ENCODE results near the gene SIM2. TPM values are rescaled to one million over a fixed set of nuclear protein-coding genes. Genes with fewer than 3 reads are reported as not detected.

The SIM2 gene
- total and polyA plus RNA-seq, 2 donors (not counting 1 experiment from before 2014, with no cell fraction given), result not detected

DNA sequence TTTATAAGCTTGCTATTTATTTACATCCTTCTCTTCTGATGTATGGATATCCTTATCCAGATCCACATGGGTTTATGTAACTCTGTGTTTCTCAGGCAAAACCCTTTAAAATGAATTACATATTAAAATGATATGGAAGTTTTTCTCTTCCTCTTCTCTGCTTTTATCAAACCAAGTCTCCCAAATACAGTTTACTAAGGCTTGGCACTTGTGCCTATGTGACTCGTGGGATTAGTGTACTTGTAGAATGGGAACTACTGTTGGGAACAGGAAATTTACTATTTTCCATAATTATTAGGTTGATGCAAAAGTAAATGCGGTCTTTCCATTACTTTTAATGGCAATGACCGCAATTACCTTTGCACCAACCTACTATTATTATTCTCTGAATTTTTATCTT lies 14.8 kb downstream of the SIM2 start:
- peaks cover 0 to 35% (median 26%) of the 10 kb centered on the region in 4 experiments for H3K27me3 ChIP-seq (replicated peaks in 1 of 4; ENCODE audit: control extremely low read depth in 1 of 4, control insufficient read depth in 3 of 4, insufficient read depth in 4 of 4, low read length in 3 of 4)
- no peaks in the 10 kb centered on the region for H3K36me3 ChIP-seq (replicated peaks in 1 of 2; ENCODE audit: control extremely low read depth in 1 of 2, control insufficient read depth in 1 of 2, extremely low read depth in 1 of 2, insufficient read depth in 2 of 2, low read length in 1 of 2)
- Mint-ChIP-seq H3K9me3 (ENCODE audit: insufficient read depth) (no peaks in the 10 kb centered on the region), H3K27ac (no peak overlapping the region), H3K27me3 (peaks cover 67% of the 10 kb centered on the region), H3K4me1 (peaks cover 4% of the 10 kb centered on the region), H3K4me3 (no peak overlapping the region)
- H3K4me3 ChIP-seq (ENCODE audit: control extremely low read depth in 1 of 5, extremely low read depth in 1 of 5, insufficient read depth in 1 of 5, low read depth in 2 of 5, low read length in 4 of 5), result no peak overlapping the region
- DNase-seq (no peak), ATAC-seq (ENCODE audit: low read depth) (no peak)
- no peak overlapping the region for H3K27ac ChIP-seq (ENCODE audit: low read length in 2 of 2)
- WGBS (ENCODE audit: insufficient coverage), result no CpG with 5 or more reads among the region's 3 CpGs
- TF ChIP-seq, protein P1, sequence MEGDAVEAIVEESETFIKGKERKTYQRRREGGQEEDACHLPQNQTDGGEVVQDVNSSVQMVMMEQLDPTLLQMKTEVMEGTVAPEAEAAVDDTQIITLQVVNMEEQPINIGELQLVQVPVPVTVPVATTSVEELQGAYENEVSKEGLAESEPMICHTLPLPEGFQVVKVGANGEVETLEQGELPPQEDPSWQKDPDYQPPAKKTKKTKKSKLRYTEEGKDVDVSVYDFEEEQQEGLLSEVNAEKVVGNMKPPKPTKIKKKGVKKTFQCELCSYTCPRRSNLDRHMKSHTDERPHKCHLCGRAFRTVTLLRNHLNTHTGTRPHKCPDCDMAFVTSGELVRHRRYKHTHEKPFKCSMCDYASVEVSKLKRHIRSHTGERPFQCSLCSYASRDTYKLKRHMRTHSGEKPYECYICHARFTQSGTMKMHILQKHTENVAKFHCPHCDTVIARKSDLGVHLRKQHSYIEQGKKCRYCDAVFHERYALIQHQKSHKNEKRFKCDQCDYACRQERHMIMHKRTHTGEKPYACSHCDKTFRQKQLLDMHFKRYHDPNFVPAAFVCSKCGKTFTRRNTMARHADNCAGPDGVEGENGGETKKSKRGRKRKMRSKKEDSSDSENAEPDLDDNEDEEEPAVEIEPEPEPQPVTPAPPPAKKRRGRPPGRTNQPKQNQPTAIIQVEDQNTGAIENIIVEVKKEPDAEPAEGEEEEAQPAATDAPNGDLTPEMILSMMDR (IDR thresholded peaks at IDR 0.05), result no peak
- no peak for TF ChIP-seq EZH2 (IDR thresholded peaks at IDR 0.05; ENCODE audit: borderline replicate concordance, insufficient read depth, low read depth, low read length, poor library complexity, severe bottlenecking)
- H3K4me1 ChIP-seq (ENCODE audit: control insufficient read depth in 2 of 2, insufficient read depth in 2 of 2, low read length in 2 of 2), result peaks cover 3% of the 10 kb centered on the region in 2 donors
- no peak overlapping the region for H3K9ac ChIP-seq (ENCODE audit: low read length)
- no peak overlapping the region for H3K4me2 ChIP-seq (replicated peaks; ENCODE audit: low read depth, low read length, poor library complexity, severe bottlenecking)
- no peak overlapping the region for H2AFZ ChIP-seq (ENCODE audit: insufficient read depth, low read depth, low read length, poor library complexity, severe bottlenecking)
- no peaks in the 10 kb centered on the region for H3K9me3 ChIP-seq (ENCODE audit: control extremely low read depth in 1 of 3, control insufficient read depth in 2 of 3, insufficient read depth in 1 of 3, low read length in 2 of 3)
- no peaks in the 10 kb centered on the region for H3K79me2 ChIP-seq (ENCODE audit: control insufficient read depth, insufficient read depth, low read length)
- ChIA-PET CTCF (no interaction called here), POLR2A (no interaction called here)
- intact Hi-C loops (cut with micrococcal nuclease), result no loop called here
- H4K20me1 ChIP-seq (ENCODE audit: control insufficient read depth, insufficient read depth, low read length, poor library complexity, severe bottlenecking), result no peaks in the 10 kb centered on the region

GRCh38 chr21:36716387-36716786 lies 17.5 kb downstream of the SIM2 start:
- peaks cover 62% of the 10 kb centered on the region for H3K27me3 Mint-ChIP-seq
- POLR2A ChIA-PET, result no interaction called here

More at GRCh38 chr21:36716387-36716786, 17.5 kb downstream of the SIM2 start:
- Mint-ChIP-seq H3K4me1 (no peaks in the 10 kb centered on the region), H3K4me3 (no peak overlapping the region), H3K9me3 (ENCODE audit: insufficient read depth) (no peaks in the 10 kb centered on the region), H3K27ac (no peak overlapping the region)
- Histone ChIP-seq H3K4me1 (ENCODE audit: control insufficient read depth in 2 of 2, insufficient read depth in 2 of 2, low read length in 2 of 2) (no peaks in the 10 kb centered on the region), H3K4me3 (ENCODE audit: control extremely low read depth in 1 of 5, extremely low read depth in 1 of 5, insufficient read depth in 1 of 5, low read depth in 2 of 5, low read length in 4 of 5) (no peak overlapping the region), H3K9ac (ENCODE audit: low read length) (no peak overlapping the region), H3K9me3 (ENCODE audit: control extremely low read depth in 1 of 3, control insufficient read depth in 2 of 3, insufficient read depth in 1 of 3, low read length in 2 of 3) (no peaks in the 10 kb centered on the region), H3K79me2 (ENCODE audit: control insufficient read depth, insufficient read depth, low read length) (no peaks in the 10 kb centered on the region), H2AFZ (ENCODE audit: insufficient read depth, low read depth, low read length, poor library complexity, severe bottlenecking) (no peak overlapping the region), H3K27ac (ENCODE audit: low read length in 2 of 2) (no peak overlapping the region), H3K36me3 (replicated peaks in 1 of 2; ENCODE audit: control extremely low read depth in 1 of 2, control insufficient read depth in 1 of 2, extremely low read depth in 1 of 2, insufficient read depth in 2 of 2, low read length in 1 of 2) (no peaks in the 10 kb centered on the region), H3K27me3 (replicated peaks in 1 of 4; ENCODE audit: control extremely low read depth in 1 of 4, control insufficient read depth in 3 of 4, insufficient read depth in 4 of 4, low read length in 3 of 4) (peaks cover 0 to 27% (median 10%) of the 10 kb centered on the region in 4 experiments), H3K4me2 (replicated peaks; ENCODE audit: low read depth, low read length, poor library complexity, severe bottlenecking) (no peak overlapping the region), H4K20me1 (ENCODE audit: control insufficient read depth, insufficient read depth, low read length, poor library complexity, severe bottlenecking) (no peaks in the 10 kb centered on the region)
- ATAC-seq (ENCODE audit: low read depth), result no peak
- CTCF ChIA-PET, result no interaction called here
- DNase-seq, result no peak
- WGBS (ENCODE audit: insufficient coverage), result no CpG with 5 or more reads among the region's 2 CpGs
- intact Hi-C loops (cut with micrococcal nuclease), result no loop called here
- TF ChIP-seq, protein P1 (IDR thresholded peaks at IDR 0.05), result no peak
- no peak for TF ChIP-seq EZH2 (IDR thresholded peaks at IDR 0.05; ENCODE audit: borderline replicate concordance, insufficient read depth, low read depth, low read length, poor library complexity, severe bottlenecking)

Data from B cell (primary cell).